Activated CD8-positive, alpha-beta memory T cell treated with anti-CD3 and anti-CD28 coated beads for 48 hours (primary cell): ENCODE data around the gene ST6GALNAC6.
A peak's percentile ranks its signal among the peaks of the same experiment; 100 is the strongest.
"Not testable (repeated sequence)": the region's sequence is repeated elsewhere in the genome, so short reads cannot be mapped to it uniquely, and the experiment has no call there.

ENCODE experiments used
- DNase-seq, 3 experiments: peaks; one replicate each; pipeline ENCODE4 v3.0.0-alpha.2; 2020; ENCODE audit warnings: low read depth in 2 of 3, low spot score in 2 of 3

Gene ST6GALNAC6

GRCh38 chr9:127875306-127875966 is 24.0 kb downstream of the ST6GALNAC6 start:
- no peak for DNase-seq

GRCh38 chr9:127874301-127875221 is 24.8 kb downstream of the ST6GALNAC6 start:
- DNase-seq = no peak

- no peak for DNase-seq
Observed at GRCh38 chr9:127873886-127874285, 25.5 kb downstream of the ST6GALNAC6 start.

- no peak for DNase-seq
Observed at GRCh38 chr9:127873223-127873691, 26.1 kb downstream of the ST6GALNAC6 start.

- DNase-seq = no peak
Observed at GRCh38 chr9:127872369-127873222, 26.8 kb downstream of the ST6GALNAC6 start.

- DNase-seq = no peak
Observed at GRCh38 chr9:127871531-127871930, 27.9 kb downstream of the ST6GALNAC6 start.

- DNase-seq = no peak
Observed at GRCh38 chr9:127870887-127871286, 28.5 kb downstream of the ST6GALNAC6 start.

- DNase-seq = not testable (repeated sequence)
Observed at GRCh38 chr9:127870153-127870491, 29.3 kb downstream of the ST6GALNAC6 start.

GRCh38 chr9:127869310-127870152 is 29.9 kb downstream of the ST6GALNAC6 start:
- peak; percentile 56 to 88 (median 83) for DNase-seq

GRCh38 chr9:127868278-127868902 is 31.0 kb downstream of the ST6GALNAC6 start:
- no peak for DNase-seq

- no peak for DNase-seq
Observed at GRCh38 chr9:127867356-127868277, 31.8 kb downstream of the ST6GALNAC6 start.

- no peak for DNase-seq
Observed at GRCh38 chr9:127866535-127866934, 32.9 kb downstream of the ST6GALNAC6 start.

- DNase-seq = no peak
Observed at GRCh38 chr9:127865645-127866464, 33.5 kb downstream of the ST6GALNAC6 start.

- no peak for DNase-seq
Observed at GRCh38 chr9:127863191-127863621, 36.2 kb downstream of the ST6GALNAC6 start.

GRCh38 chr9:127862075-127863011 is 37.1 kb downstream of the ST6GALNAC6 start:
- DNase-seq = no peak

GRCh38 chr9:127860779-127861178 is 38.6 kb downstream of the ST6GALNAC6 start:
- no peak for DNase-seq

GRCh38 chr9:127860260-127860659 is 39.1 kb downstream of the ST6GALNAC6 start:
- no peak for DNase-seq
